Stimulated activated CD8-positive, alpha-beta memory T cell treated with anti-CD3 and anti-CD28 coated beads, Interleukin-2, amount 100 ng/mL, for 48 hours (primary cell): ENCODE measurements around the gene RSAD1.

Experiments used
- DNase-seq, 2 donors: peaks; one replicate each; pipeline ENCODE4 v3.0.0-alpha.2; 2020; ENCODE audit warnings: low read depth in 2 of 2

RSAD1 gene

DNA sequence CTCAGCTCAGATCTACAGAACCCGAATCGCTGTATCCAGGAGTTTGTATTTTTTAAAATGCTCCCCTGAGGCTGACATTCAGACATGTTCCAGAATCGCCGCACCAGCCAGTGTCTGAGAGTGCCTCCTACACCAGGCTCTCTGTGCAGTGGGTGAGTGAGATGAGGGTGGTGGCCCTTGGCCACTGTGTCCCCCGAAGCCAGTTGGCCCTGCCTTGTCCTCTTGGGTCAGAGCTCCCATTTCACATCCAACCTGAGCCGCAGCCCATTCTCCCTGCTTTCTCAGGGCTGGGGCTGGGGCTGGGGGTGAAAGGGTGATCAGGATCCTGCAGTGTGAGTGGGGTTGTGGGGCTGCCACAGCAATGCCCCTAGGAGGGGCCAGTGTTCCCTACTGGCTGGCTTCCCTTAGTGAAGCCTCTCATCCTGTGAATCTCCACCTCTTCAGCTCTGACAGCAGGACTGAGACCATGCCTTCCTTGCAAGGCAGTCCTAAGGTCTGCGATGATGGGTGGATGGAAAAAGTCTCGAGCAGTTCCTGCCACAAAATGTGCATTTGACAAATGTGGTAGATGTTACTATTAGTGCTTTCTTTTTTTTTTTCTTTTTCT lies 16.7 kb downstream of the RSAD1 start:
- DNase-seq: no peak

DNA sequence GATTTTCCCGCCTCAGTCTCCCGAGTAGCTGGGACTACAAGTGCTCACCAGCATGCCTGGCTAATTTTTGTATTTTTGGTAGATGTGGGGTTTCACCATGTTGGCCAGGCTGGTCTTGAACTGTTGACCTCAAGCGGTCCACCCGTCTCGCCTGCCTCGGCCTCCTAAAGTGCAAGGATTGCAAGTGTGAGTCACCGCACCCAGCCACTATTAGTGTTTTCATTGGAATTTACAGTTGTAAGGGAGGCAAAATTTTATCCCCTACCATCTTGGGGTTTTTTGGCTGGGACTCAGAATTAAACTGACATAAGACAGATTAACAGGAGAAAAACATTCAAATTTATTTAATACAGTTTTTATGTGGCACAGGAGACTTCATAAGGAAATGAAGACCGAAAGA lies 17.3 kb downstream of the RSAD1 start:
- no peak for DNase-seq

DNA sequence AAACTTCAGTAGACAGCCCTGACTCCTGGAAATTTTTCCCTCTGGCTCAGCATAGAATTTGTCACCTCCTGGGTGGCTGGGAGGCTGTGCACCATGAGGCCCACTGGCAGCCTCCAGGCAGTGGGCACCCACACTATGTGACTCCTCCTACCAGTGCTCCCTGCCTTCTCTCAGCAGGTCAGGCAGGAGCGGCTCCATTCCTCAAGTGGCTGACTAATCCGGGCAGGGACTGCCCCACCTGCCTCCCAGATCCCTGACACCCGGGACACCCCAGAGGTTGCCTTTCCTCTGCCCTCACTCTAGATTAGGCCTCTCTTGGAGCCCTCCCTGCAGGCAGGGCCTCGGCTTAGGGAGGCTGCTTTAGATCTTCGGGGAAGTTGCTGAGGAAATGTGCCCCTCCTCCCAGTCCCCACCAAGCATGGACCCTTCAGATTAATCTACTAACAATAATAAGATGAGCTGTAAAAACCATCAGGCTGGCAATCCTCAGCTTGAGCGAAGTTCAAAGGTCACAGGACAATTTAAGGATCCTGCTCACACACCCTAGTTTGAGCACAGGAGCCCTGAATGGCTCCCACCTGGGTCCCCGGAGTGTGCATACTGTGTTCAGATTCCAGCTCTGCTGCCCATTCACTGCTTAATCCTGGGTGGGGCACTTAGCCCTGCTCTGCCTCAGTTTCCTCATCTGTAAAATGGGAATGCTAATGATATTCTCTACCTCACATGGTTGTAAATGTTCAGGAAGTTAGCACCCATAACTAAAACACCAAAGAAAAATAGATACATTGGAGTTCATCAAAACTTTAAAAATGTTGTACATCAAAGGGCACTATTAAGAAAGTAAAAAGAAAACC lies 19.6 kb downstream of the RSAD1 start:
- no peak for DNase-seq

DNA sequence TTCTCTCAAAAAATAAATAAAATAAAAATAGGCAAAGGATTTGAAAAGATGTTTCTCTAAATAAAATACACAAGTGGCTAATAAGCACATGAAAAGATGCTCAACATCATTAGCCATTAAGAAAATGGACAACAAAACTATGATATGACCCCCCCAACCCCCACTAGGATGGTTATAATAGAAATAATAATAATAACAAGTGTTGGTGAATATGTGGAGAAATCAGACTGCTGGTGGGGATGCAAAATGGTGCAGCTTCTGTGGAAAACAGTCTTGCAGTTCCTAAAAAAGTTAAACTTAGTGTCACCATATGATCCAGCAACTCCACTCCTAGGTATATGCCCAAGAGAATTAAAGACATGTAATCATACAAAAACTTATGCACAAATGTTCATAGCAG lies 20.6 kb downstream of the RSAD1 start:
- DNase-seq: no peak

DNA sequence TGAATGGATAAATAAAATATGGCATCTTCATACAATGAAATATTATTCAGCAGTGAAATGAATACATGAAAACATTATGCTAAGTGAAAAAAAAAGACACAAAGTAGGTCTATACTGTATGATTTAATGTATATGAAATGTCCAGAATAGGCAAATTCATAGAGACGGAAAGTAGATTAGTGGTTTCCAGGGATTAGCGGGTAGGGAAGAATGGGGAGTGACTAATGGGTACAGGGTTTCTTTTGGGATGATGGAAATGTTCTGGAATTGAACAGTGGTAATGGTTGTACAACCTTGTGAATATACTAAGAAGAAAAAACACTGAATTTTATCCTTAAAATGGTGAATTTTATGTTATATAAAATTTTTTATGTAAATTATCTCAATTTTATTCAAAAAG lies 21.1 kb downstream of the RSAD1 start:
- no peak for DNase-seq

DNA sequence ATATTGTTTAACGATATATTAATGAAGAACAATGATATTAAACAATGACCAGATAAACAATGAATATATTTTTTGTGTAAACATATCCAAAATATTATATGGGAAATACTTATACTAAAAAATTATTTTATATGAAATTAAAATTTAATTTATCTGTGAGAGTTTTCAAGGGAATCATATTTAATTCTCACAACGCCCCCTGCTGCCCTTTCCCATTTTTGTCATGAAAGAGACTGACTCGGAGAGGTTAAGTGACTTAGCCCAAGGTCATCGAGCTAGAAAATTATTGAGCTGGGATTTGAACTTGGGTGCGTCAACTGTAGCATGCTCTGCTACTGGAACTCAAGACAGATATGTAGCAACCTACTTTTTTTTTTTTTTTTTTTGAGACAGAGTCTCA lies 22.4 kb downstream of the RSAD1 start:
- no peak for DNase-seq

DNA sequence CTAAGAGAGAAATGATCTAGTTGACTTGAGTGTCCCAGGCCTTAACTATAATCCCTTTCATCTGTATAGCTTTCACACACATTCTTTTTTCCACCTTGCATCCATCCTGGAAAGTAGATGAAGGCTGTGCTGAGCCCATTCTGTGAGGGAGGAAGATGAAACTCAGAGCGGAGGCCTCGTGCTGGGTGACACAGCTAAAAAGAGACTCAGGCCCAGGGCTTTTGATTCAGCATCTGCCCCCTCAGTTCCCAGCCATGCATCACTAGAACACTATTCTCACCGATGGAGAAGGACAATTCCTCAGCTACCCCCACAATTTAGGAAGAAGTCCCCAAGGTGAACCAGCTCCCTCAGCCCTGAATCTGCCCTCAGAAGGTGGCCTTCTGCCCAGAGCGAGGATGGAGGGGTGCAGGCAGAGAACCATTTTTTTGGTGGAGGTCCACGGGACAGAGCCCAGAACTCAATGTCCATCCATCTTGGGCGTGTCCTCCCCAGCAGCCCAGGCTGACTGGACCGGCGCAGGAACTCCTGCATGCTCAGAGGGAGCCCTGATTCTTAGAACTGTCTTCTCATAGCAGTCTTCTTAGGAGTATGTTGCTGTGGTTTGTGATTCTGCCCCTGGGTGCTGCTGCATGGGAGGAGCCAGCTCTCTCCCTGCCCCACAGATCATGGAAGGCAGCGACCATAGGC lies 23.8 kb downstream of the RSAD1 start:
- DNase-seq: no peak

DNA sequence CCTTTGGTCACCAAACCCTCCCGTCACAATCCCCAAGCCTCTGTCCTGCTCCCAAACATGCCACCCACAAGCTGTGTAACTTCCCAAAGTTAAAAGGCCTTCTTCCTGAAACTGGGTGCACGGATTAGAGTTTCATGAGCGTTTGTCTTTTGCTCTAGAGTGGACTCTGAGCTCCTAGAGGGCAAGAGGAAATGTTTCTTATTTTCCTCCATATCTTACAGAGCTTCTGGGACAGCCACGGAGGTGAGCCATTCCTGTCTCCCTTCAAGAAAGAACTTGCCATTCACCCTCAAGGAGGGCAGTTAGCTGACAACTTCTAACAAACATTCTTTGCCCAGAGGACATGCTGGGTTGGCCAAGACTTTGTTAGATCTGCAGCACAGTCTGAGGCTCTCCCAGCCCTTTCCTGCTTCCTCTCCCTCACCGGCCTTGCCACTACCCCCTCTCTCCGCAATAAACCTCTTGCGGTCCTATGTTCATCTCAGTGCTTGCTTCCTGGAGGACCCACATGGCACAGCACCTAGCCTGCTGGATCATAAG lies 27.0 kb downstream of the RSAD1 start:
- no peak for DNase-seq

DNA sequence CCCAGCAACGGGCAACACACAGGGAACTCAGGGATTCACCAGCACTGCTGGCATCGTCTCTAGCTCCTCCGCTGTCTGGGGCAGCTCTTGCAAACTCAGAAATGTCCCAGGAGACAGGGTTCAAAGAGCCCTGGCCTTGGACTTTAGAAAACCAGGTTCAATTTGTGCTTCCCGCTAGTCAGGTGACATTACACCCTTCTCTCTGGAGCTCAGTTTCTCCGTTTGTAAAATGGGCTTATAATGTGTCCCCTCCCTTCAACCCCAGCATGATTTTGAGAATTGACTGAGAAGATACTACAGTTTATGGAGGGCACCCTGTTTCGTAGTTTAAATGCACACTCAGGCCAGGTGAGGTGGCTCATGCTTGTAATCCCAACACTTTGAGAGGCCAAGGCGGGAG lies 27.6 kb downstream of the RSAD1 start:
- DNase-seq: no peak

DNA sequence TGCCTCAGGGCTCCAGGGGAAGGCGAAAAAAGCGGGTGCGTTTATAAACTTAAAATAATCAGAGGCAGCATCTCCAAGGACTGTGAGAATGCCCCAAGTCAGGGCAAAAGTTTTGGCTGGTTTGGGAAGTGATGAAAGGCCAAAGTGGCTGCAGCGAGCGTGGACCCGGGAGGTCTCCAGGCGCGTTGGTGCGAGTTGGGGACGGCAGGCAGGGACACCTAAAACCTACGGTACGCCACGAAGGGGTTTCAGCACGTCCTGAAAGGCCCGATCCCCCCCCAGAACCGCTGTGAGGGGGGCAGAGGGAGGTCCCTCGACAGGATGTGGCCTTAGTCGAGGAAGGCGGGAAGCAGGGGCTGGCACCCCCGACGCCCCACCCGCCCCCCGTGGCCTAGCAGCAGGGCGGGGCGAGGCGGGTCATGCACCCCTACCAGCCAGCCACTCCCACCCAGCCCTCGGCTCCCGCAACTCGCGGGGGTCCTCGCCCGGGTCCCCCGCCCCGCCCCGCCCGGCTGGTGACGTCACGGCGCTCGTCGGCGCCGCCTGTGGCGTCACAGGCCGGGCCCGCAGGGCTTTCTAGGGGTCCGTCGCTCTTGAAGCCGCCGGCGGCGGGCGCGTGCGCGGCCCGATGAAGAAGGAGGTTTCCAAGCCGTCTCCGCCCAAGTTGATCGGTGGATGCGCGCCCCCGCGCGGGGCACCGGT lies 29.4 kb downstream of the RSAD1 start, which contains the start of gene MYCBPAP:
TSS of gene MYCBPAP (plus strand) at position 569 of the 702 bp plus-strand sequence. CDS start 236 bp downstream, outside the sequence.
- DNase-seq: peak; percentile 56 to 79

DNA sequence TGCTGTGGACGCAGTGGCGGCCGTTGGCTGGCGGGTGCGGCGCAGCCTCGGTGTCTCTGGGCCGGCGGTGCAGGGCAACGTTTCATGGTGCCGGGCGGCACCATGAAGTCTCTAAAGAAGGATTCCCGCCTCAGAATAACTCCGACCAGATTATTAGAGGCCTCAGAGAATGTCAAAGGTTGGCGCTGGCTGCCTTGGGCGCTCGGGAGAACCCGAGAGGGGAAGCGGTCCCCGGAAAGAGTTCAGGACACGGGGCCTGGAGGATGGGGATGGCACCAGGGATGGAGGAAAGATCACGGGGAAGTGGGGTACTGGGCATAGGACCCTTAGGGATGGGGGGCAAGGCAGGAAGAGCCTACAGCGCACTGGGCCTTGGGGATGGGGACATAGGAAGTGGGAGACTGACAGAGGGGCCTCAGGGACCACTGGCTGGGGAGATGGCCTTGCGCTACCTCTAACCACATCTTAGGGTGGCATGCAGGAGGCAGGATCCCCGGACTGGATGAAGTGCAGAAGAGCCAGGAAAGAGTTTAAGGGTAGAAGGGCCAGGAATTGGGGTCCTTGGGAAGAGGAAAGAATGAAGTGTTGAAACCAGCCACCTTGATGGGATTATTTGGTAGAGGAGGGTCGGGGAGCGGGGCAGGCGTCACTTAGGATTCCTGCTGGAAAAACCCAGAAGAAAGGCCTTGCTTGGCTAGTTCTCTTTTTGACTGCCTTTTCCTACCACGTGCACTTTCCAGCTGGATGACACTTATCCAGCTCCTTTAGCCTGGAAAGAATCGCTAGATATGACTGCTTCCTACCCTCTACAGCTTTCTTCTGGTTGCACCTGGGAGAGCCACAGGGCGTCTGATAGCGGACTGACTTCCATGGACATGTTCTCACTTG lies 30.2 kb downstream of the RSAD1 start:
- DNase-seq: no peak

DNA sequence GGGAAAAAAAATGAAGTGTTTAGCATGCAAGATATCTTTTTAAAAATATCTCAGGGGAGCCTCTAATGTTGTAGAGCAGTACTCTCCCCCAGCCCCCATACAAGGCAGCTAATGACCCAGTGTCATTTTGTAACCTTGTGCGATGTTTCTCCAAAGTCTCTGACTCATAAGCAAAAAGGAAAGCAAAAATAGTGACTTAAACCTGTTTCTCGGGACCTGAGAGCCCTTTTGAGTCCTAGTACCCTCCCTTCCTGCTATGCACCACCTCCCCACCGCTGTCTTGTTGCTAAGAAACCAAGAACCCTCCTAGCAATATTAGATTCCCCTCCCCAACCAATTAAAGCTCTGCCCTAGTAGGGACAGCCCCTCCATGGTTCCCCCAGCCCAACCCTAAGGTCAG lies 32.4 kb downstream of the RSAD1 start:
- peak in 1 of 2 donors; percentile 34 for DNase-seq

DNA sequence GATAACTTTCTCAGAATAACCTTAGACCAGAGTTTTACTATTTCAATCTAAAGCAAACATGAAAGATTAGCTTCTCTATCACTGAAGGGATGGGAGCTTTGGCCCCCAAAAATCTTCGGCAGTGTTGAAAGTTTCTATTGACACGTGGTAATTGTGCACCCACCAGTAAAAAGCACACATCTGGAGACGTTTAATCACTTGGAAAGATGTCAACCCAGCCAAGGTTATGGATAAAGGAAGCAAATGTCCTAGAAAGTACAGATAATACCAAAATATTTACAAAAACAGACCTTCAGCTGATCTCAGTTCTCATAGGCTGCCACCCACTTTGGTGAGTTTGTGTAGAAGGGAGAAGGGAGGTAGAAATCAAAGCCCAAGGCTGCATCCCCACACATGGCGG lies 34.8 kb downstream of the RSAD1 start:
- no peak for DNase-seq

DNA sequence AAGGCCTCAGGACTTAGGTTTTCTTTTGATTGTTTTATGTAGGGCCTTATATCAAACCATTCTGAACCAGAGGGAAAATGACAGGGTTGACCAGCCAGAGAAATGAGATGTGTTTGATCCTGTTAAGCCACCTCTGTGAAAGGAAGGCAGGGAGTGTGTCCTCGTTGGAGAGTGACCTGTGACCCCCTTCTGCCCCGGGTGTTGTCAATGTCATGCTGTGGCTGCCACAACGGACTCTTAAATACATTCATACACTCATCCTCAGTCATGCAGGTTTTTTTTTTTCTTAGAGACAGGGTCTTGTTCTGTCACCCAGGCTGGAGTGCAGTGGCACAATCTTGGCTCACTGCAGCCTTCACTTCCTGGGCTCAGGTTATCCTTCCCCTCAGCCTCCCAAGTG lies 35.7 kb downstream of the RSAD1 start:
- DNase-seq: no peak

DNA sequence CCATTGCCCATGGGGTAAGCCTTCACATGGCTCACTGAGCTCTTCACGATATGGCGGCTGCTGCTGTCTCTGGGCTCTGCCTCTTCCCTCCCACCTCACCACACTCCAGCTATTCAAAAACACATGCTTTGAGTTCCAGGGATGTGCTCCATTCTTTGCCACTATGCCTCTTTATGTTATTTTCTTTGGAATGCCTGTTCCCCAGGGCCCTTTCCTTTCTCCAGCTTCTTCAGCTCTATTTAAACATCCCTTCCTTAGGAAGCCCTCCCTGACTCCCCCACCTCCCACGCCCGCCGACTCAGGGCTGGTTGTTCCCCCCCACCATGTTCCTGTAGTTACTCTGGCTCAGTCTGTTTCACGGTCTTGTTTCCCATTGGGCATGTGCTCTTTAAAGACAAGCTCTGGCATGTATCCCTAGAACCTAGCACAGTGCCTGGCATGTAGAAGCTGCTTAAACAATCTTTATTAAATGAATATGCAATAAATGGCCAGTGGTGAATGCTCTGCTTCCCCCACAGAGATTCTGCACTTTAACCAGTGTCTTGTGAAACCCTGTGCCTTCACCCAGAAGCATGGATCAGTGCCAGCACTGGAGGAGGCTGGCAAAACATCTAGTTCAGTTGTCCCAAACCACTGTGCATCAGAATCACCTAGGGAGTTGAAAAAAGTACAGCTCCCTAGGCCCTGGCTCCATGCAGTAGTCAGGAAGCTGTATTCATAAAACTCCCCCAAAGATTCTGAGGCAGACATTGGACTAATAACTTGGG lies 36.5 kb downstream of the RSAD1 start:
- DNase-seq: no peak

DNA sequence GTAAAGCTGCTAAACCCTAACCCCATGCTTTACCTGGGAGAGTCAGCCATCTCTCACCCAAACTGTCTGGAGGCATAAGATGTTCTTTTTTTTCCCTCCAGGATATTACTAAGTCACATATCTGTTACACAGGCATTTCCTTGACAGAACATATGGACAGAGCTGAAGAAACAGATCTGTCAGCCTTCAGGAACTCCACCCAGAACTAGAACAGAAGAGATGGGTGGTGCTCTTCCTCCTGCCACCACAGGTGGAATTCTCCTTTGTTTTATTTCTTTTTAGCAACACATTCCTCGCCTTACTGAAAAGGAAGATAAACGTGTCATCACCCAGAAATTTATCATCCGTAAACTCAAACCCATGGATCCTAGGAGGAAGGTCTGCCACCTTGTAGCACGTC lies 38.4 kb downstream of the RSAD1 start:
- no peak for DNase-seq

DNA sequence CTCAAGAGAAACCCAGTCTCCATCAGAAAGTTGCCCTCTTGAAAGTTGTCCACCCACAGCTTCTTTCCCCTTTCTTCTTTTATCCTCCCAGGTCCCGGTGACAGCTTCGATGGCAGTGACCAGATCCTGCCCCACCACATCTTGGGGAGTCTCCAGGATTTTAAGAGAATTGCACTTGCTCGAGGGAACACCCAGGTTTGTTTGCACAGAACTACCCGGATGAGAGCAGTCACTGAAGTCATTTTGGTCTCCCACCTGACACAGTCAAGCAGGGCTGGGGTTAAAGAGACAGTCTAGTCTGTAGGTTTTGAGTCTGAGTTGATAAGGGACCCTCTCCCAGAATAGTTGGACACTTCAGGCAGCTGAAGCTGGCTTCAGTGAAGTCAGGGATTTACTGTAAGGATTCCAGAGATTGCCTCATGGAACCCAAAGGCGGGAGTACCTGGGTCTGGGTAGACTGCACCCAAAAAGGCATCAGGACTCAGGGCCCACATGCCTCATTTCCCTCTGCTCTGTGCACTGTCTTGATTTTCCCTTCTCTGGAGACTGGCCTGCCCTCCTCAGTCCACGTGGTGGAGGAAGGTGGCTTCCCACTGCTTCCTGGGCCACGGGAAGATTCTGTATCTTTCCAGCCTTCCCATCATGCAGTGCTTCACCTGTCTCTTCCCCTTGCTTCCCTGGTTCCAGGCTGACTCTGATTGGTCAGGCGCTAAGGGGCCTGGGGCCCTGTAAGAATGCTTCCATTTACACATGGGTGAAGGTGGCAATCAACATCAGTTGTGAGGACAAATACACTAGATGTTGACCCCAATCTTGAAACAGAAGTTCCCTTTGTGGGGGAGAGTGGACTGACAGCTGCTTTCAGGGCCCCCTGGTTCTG lies 39.1 kb downstream of the RSAD1 start:
- no peak for DNase-seq

DNA sequence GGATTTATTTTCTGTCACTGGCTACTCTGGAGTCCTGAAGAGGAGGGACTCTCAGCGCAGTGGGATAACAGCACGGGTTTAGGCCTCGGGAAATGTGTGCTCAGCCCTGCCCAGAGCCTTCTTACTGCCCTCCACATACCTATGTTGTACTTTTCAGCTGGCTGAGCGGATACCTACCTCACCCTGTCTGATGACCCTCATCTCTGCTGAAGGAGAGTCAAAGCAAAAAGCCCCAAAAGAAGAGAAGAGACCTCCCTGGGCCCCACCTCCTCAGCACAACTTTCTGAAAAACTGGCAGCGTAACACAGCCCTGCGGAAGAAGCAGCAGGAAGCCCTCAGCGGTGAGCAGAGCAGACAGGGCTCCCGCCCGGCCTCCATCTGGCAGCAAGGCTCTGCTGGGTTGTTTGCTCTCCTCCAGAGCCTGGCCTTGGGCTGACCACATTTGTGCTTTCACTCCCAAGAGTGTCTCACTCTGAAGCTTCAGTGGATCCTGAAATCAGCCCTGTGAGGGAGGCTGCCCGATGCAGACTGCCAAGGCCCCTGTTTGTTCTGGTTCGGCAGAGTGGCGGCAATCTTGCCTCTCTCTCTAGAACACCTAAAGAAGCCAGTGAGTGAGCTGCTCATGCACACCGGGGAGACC lies 39.8 kb downstream of the RSAD1 start:
- no peak for DNase-seq
